Activated effector memory CD4-positive, alpha-beta T cell treated with Interleukin-2 at 50 U/mL for 16 hours (primary cell): ENCODE data around the gene KRTAP10-8.
"Not testable (repeated sequence)": the region's sequence is repeated elsewhere in the genome, so short reads cannot be mapped to it uniquely, and the experiment has no call there.

Source experiments
- DNase-seq: peaks from one replicate; pipeline ENCODE4 v3.0.0-alpha.2; 2020

The KRTAP10-8 gene

DNA sequence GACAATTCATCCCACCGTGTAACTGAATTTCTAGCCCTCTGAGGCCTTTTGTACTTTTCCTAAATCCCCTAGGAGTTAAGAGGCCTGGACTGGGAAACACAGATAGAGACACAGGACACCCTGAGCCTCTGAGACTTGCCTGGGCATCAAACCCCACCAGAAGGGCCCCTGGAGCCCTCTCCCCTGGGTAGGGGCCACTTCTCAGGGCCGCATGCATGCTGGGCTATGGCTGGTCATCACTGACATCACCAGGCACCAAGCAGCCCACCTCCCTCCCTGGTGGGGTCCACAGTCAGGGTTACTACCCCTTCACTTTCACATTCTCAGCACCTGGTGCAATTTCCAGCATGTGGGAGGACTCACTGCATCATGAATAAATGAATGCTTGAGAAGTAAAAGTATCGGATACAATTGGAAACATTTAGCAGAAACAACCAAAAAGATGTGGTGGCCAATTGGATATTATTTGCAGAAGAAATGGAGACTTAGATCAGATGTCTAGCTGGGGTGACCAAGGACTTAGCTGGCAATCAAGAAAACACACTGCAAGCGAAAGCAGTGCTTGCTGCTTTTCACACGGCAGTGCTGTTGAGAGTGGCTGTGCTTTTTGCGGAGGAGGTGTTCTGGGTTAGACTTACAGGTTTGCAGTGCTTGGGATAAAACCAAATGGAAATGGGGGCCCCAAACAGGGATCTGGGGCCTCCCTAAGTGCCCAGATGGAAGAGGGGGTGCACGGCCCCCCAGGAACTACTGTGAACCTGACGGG is 12.4 kb upstream of the KRTAP10-8 start:
- no peak for DNase-seq

DNA sequence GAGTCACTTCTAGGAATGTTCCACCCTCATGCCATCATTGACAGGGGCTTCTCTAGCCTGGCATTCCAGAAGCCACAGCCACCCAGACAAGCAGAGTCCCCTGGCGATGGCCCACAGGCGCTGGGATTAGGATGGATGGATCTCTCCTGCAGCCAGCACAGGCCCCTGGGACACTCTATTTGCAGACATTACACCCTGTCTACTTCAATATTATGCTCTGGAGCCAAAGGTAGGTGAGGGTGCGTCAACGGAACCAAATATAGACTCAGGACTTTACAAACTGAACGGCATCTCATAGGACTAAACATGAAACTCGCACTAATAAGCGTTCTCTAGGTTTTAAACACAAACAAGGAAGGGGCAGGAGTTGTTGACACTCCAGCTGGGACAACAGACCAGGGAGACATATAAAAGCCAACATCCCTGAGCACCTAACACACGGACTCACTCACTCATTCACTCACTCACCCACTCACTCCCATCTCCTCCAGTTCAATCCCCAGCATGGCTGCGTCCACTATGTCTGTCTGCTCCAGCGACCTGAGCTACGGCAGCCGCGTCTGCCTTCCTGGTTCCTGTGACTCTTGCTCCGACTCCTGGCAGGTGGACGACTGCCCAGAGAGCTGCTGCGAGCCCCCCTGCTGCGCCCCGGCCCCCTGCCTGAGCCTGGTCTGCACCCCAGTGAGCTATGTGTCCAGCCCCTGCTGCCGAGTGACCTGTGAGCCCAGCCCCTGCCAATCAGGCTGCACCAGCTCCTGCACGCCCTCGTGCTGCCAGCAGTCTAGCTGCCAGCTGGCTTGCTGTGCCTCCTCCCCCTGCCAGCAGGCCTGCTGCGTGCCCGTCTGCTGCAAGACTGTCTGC is 11.5 kb upstream of the KRTAP10-8 start, which contains the start of gene KRTAP10-7:
Gene KRTAP10-7 (plus strand): TSS at position 480 of the 861 bp plus-strand sequence. CDS start 25 bp downstream, at position 505.
- DNase-seq = not testable (repeated sequence)

DNA sequence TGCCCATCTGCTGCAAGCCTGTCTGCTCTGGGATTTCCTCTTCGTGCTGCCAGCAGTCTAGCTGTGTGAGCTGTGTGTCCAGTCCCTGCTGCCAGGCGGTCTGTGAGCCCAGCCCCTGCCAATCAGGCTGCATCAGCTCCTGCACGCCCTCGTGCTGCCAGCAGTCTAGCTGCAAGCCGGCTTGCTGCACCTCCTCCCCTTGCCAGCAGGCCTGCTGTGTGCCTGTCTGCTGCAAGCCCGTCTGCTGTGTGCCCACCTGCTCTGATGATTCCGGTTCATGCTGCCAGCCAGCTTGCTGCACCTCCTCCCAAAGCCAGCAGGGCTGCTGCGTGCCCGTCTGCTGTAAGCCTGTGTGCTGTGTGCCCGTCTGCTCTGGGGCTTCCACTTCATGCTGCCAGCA is 10.8 kb upstream of the KRTAP10-8 start:
- not testable (repeated sequence) for DNase-seq

DNA sequence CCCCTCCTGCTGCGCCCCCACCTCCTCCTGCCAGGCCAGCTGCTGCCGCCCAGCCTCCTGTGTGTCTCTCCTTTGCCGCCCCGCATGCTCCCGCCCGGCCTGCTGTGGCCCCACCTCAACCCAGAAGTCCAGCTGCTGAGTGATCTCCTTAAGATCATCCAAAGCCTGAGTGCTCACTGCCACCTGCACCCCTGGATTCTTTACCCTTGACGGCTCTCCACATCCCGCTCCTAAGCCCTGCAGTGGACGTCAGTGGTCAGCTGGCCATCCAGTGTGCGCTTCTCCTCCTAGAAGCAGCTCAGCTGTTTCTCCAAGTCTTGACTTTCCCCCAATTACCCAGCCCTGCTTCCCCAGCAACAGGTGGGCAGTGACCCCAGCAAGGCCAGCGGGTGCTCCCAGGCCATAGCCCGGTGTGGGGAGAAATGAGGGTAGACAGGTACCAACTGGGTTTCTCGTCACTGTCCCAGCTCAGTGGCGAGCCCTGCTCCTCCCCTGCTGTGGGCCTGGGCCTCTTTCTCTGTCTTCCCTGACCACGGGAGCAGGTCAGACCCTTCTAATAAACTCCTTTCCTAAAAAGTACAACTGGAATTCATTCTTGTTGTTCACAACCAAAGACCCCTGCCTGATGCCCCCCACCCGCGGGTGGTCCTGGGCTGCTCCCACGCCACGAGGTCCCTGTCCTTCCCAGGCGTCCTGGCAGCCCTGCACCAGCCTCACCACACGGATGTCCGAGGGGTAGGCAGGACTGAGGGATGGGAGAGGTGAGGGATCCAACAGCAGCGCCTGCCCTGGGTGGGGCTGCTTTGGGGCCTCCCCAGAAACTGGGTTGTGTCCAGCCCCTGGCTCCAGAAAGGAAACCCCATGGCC is 10.1 kb upstream of the KRTAP10-8 start:
- DNase-seq = no peak

DNA sequence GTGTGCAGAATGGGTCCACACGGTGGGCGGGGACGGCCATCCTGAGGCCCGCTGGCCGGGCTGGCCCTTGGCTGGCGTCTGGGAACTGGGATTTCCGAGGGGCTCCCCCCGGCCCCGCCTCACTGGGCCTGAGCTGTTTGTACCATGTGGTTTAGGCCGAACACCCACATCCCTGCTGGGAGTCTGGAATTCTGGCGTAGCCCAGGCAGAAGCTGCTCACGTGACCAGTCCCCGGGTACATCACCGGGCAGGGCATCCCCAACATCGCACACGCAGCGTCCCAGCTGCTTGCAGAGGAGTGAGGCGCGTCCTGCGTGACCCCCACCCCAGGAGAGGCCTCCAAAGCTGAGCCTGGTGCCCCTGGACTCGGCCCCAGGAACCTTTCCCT is 9.4 kb upstream of the KRTAP10-8 start:
- no peak for DNase-seq

GRCh38 chr21:44603109-44603875 is 8.6 kb upstream of the KRTAP10-8 start:
- no peak for DNase-seq

GRCh38 chr21:44603911-44604310 is 8.0 kb upstream of the KRTAP10-8 start:
- DNase-seq = no peak

- DNase-seq = no peak
Observed at GRCh38 chr21:44606495-44606894, 5.4 kb upstream of the KRTAP10-8 start.

DNA sequence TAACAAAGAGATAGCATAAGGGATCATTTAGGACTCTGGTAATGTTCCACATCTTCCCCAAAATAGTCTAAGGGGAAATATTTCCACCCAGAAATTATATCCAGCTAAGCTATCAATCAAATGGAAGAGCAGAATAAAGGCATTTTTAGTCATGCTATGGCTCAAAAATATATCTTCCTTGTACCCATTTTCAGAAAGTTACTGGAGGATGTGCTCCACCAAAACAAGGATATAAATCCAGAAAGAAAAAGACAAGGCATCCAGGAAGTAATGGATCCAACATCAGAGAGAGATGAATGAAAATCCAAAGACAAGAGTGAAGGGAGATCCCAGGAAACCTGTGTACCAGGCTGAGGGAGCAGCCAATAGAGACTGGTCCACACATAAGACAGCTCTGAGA is 2.7 kb upstream of the KRTAP10-8 start:
- no peak for DNase-seq

DNA sequence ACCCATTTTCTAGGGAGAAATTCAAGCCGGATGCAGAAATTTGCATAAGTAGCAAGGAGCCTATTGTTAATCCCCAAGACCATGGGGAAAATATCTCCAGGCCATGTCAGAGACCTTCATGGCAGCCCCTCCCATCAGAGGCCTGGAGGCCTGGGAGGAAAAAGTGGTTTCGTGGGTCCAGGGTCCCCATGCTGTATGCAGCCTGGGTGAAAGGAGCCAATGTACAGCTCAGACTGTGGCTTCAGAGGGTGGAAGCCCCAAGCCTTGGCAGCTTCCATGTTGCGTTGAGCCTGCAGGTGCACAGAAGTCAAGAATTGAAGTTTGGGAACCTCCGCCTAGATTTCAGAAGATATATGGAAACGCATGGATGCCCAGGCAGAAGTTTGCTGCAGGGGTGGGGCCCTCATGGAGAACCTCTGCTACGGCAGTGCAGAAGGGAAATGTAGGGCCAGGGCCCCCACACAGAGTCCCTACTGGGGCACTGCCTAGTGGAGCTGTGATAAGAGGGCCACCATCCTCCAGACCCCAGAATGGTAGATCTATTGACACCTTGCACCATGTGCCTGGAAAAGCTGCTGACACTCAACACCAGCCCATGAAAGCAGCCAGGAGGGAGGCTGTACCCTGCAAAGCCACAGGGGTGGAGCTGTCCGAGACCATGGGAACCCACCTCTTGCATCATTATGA is 1.6 kb upstream of the KRTAP10-8 start:
- not testable (repeated sequence) for DNase-seq

DNA sequence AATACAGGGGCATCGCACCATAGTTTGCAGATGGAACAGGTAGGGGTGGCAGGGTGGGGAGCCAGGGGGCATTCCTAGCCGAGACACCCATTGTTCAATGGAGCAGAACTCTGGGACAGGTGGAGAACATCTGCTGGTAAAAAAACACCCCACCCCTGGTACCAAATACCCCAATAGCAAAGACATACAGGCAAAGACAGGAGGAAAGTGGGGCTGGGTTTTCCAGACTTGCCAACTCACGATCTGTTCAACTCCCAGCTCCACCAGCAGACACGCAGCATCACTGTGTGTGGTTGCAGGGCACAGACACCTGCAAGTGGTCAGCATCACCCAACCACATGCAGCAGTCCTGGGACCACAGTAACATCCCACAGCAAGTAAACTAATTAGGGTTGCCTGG is 328 bp upstream of the KRTAP10-8 start:
- no peak for DNase-seq

DNA sequence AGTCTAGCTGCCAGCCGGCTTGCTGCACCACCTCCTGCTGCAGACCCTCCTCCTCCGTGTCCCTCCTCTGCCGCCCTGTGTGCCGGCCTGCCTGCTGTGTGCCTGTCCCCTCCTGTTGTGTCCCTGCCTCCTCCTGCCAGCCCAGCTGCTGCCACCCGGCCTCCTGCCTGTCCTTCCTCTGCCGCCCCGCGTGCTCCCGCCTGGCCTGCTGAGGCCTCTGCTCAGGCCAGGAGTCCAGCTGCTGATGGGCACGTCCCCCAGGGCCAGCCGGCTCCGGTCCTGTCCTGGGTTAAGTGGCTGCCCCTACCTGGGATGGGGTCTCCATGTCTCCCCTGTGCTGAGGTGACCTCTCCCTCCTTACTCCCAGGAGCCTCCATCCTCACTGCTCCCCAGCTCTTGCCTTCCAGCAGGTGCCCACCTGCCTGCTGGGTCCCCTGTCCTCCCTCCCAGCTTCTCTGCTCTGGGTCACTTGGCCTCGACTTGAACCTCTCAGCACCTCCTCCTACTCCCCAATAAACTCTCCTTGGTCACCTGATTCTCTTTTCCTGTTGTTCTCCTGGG is 870 bp downstream of the KRTAP10-8 start:
- DNase-seq = no peak

DNA sequence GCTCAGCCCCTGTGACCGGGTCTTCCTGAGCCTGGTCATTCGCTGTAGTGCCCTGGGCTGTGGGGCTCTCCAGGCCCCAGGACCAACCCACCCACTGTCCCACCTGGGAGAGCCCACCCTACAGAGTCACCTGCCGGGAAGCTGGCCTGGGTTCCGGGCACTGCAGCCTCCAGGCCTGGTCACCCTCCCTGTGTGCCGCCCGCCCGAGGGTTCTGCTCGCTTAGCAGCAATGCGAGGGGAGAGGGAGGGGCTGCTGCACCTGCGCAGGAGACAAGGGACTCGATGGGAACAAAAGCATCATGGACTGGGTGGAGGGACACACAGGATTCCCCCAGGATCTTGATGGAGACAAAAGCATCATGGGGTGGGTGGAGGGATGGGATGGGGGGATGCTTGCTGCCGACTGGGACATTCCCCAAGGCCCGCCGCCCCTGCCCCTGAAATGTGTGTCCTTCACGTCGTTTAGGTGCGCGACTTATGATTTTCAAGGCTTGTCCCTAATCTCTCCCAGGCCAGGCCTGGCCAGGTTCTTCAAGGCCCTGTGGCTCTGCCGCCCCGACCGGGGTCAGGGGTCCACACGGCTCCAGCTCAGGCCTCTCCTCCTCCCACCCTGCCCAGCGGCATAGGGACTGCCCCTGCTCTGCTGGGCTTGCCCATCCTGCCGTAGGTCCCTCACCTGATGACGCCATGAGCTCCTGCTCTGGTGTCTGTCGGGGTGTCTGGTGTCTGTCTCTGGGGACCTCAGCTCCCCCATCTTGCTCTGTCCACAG is 1.7 kb downstream of the KRTAP10-8 start:
- DNase-seq = no peak

- no peak for DNase-seq
Observed at GRCh38 chr21:44614161-44614631, 2.3 kb downstream of the KRTAP10-8 start.

GRCh38 chr21:44614961-44615391 is 3.1 kb downstream of the KRTAP10-8 start:
- no peak for DNase-seq

GRCh38 chr21:44615466-44615865 is 3.6 kb downstream of the KRTAP10-8 start:
- no peak for DNase-seq

GRCh38 chr21:44615911-44616590 is 4.2 kb downstream of the KRTAP10-8 start:
- DNase-seq = no peak

- DNase-seq = no peak
Observed at GRCh38 chr21:44616591-44616926, 4.7 kb downstream of the KRTAP10-8 start.

DNA sequence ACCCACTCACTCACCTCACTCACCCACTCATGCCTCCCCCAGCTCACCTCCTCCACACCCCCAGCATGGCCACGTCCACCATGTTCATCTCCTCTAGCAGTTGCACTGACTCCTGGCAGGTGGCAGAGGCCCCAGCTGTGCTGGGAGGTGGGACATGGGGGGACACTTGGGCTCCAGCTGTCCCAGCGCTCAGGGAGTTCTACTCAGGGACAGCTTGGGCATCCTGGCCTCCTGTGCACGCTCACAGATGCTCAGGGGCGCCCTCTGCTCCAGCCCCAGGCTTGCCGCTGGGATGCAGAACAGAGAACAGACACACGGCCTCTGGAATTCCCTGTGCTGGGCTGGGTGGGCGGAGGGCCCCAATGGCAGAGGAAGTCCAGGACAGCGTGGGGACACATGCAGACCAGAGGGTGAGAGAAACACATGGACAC is 5.2 kb downstream of the KRTAP10-8 start:
- no peak for DNase-seq

DNA sequence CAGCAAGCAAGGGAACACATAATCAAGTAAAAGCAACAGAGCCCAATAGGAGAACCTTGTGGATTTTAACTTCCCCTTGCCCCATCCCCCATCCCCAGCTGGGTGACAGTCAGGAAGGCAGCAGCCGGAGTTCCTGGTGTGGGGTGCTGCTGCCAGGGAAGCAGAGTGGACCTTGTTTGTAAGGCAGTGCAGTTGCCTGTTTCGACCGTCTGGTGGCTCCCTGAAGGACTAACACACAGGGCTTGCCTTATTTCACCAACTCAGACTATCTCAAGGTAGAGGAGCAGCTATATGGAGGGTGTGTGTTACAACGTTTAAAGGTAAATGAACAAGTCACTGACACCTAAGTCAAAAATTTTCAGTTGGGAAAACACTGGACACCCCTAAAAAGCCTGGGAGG is 6.6 kb downstream of the KRTAP10-8 start:
- no peak for DNase-seq
